GM19099 (cell line): ENCODE measurements around the gene AIRE.
"Not testable (repeated sequence)": the region's sequence is repeated elsewhere in the genome, so short reads cannot be mapped to it uniquely, and the experiment has no call there.

Experiments
- POLR2A ChIP-seq: IDR thresholded peaks from 3 replicates; pipeline ENCODE4 v1.6.1; 2011; ENCODE audit warnings: low read depth; ENCODE audit not compliant: insufficient read length; ENCODE audit errors: extremely low read depth

The AIRE gene

DNA sequence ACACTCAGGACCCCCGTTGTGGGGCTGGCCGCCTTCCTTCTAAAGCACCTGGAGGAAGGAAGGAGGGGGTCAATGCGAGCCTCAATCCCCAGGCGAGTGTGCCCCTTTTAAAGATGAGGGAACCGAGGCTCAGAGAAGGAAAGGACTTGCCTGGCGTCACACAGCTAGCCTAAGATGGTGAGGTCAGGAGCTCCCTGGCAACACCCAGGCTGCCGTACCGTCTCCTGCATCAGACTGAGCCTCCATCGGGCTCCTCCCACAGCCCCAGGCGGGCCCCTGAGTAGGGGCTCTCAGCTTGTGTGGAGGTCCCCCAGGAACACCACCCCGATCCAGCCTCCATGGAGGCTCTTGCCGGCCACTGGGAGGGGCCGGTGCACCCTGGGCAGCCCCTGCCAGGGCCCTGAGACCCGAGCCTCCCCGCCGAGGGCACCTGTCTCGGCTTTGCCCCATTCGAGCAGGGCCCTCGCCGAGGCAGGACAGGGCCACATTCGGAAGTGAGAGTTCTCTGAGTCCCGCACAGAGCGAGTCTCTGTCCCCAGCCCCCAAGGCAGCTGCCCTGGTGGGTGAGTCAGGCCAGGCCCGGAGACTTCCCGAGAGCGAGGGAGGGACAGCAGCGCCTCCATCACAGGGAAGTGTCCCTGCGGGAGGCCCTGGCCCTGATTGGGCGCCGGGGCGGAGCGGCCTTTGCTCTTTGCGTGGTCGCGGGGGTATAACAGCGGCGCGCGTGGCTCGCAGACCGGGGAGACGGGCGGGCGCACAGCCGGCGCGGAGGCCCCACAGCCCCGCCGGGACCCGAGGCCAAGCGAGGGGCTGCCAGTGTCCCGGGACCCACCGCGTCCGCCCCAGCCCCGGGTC lies at the start of gene AIRE:
Gene AIRE (plus strand): TSS at position 739 of the 855 bp plus-strand sequence. CDS start 131 bp downstream, outside the sequence.
- TF ChIP-seq POLR2A: no peak

DNA sequence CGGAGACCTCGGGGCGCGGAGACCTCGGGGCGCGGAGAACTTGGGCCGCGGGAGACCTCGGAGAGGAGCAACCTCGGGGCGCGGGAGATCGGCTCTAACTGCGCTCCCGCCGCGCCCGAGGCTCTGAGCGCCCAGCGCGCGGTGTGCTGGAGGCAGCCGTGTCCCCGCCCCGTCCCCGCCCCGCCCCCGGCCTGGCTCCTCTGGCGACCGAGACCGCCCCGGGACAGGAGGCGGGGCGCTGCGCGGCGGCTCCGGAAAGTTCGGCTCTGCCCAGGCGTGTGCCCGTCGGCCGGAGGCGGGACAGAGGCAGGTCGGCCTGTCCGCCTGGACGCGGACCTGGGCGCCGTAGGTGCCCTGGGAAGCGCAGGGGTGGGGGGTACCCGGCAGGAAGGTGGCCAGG lies 44.8 kb upstream of the AIRE start, which contains the start of gene ICOSLG:
Gene ICOSLG (minus strand): TSS at position 102 of the 400 bp plus-strand sequence. CDS start 126 bp downstream, outside the sequence.
- not testable (repeated sequence) for TF ChIP-seq POLR2A

DNA sequence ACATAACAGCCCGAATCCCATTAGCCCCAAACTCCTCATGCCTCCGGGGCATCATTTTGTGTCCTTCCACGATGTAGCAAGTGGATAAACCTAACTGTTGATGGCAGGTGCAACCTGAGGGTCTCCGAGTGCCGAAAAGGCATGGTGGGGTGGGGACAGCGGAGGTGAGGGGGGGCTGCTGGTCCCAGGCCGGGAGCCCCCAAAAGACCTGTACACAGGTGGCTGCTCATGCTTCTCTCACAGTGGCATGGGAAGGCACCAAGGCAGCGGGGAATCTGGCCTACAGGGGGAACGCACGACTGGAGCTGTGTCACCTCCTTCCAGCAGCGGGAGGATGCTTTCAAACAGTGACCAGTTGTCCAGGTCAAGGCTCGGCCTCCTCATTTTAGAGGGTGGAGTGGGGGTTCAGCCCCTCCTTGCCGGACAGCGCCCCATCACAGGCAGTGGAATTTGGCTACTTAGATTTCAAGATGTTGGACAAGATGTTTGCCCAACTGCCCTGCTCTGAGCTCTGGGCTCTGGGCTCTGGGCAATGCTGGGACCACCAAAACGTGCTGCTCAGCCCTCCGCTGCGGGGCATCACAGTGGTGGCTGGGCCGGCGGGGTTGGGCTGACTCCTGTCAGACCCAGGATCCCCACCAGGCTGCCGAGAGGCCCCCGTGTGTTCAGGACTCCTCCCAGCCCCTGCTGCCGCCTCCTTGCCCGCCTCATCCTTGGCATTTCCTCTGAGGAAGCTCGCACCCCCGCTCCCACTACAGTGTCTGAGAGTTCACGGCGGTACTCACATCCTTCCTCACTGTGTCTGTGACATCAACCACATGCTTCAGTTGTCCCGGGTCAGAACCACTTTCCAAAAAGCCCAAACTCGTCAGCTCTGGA lies 31.6 kb upstream of the AIRE start:
- TF ChIP-seq POLR2A: no peak

DNA sequence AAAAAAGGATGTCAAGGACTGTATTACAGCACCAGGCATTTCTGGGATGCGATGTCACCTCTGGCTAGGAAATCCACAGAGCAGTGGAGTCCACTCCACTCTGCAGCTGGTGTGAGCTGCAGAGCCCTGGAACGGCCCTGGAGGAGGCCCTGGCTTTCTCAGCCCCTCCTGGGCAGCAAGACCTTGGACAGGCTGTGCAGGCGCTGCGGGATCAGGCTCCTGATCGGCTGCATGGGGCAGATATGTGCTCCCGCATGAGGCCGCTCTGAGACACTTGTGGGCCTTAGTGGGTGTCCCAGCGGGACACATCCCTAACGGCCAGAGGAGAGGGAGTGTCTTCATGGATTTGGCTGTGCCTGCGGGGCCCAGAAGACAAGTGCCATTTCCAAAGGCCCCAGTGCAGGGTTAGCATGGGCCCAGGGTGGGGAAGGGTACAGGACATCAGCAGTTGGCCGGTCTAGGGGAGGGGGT lies 30.1 kb upstream of the AIRE start:
- TF ChIP-seq POLR2A: no peak

DNA sequence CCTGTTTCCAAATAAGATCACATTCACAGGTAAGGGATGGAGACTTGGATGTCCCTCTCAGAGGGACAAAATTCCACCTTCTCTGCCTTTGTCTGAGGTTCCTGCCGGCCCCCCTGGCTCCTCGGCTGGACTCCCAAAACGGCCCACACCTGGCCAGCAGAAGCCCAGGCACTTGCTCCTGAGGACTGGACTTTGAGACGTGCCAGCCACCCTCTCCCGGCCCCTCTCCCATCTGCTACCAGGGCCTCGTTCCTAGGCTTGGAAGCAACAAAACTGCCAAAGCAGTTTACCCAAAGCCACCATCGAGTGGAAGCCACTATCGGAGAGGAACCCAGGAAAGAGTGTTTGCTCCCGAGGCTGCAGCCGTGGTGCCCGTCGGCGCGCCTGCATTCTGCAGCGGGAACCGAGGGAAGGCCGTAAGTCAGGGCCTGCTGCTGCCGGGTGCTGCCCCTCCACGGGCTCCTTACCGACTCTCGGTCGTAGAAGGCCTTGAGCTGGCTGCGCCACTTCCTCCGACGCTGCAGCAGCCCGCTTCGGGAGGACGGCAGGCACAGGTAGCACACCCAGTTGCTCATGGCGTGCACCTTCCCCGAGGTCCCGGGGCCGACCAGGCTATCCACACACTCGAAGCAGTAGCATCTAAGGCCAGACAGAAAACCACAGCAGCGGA lies 27.5 kb upstream of the AIRE start:
- no peak for TF ChIP-seq POLR2A

DNA sequence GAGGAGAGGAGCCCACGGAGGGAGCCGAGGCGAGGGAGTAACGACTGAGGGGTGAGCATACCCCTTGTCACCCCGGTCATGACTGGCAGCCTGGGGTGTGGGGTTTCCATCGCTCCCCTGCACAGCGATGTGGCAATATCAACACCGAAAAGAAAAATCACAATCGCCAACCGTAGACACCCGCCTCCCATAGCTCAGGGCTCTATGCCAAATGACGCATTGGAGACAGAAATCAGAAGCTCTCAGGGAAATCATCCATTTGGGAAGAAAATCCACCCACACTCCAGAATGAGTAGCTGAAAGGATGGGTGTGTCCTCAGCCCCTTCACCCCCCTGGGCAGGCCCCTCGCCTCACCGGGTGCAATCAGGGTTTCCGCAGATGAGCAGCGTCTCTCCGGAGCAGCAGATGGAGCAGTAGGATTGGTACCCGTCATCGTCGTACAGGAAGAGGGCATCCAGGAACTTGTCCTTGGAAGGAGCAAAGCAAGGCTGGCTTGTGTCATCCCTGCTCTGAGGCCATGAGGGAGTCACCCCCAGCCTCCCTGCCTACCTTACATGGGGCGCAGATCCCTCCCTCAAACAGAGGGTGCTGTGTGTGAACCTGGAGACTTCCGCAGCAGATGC lies 26.5 kb upstream of the AIRE start:
- TF ChIP-seq POLR2A: no peak

DNA sequence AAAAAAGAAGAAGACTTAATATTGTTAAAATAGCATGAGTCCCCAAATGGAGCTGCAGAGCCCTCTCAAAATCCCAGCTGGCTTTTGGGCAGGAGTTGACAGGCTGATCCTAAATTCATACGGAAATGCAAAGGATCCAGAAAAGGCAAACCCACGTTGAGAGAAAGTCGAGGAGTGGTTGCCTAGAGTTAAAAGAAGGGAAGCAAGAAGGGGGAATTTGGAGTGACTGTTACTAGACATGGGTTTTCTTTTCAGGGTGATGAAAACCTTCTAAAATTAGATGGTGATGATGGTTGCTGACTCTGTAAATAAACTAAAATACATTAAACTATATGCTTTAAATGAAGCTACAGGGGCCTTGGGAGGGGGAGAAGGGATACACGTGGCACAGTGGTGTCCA lies 25.6 kb upstream of the AIRE start:
- TF ChIP-seq POLR2A: no peak

DNA sequence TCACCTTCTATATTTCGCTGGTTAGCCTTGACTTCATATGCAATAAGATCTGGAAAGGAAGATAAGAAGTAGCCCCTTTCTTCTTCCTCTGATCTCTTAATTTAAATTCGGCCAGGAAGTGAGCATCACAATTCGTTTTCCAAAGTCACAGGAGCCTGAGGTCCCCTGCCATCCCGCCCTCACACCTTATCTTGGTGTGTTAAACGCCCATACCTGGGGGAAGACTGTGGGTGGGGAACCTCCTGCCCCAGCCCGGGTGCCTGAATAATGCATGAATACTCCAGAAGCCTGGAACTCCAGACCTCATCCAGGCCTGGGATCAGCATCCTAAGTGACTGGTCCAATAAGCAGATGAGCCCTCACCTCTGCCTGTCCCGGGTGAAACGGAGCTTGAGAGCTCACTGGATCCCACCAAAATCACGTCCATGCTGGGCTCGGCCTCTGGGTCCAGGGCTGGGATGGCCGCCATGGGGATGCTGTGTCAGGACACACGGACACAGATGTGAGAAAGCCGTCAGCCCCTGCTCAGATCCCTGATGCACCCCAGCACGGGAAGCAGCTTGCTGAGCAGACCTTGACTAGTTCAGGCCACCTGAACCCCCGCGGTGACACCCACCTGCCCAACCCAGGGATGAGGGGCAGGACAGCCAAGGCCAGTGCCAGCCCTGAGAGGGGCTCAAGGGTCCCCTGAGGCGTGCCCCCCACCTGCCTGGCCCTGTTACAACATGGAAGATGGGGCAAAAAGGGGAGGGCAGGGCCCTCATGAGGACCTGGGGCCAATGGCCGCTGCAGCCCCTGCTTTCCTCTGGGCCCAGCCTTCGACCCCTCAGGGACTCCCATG lies 24.7 kb upstream of the AIRE start:
- no peak for TF ChIP-seq POLR2A

DNA sequence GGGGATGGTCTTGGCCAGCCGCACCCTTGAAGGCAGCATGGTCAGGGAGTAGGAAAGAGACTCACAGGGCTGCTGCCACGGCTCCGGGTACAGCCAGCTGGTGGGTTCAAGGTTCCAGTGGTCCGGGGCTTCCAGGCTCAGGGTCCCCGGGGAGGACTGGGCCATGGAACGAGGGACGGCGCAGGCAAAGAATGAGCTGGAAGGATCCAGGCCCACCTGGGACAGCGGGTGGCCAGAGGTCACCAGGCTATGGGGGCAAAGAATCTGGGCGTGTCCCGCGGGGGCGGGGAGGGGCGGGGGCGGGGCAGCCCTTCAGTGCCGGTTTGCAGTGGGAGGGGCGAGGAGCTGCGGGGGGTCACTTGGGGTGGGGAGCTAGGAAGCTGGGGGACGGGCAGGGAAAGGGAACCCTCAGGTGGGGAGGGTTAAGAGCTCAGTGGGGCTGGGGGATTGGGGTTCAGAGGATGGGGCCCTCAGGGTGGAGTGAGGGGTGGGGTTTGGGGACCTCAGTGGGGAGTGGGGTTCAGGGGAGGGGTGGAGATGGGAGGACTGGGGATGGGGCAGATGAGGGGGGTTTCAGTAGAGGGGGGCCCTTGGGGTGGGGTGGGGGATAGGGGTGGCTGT lies 23.9 kb upstream of the AIRE start, which contains the start of gene DNMT3L:
Gene DNMT3L (minus strand): TSS at position 223 of the 621 bp plus-strand sequence. CDS start 638 bp downstream, outside the sequence.
- no peak for TF ChIP-seq POLR2A

DNA sequence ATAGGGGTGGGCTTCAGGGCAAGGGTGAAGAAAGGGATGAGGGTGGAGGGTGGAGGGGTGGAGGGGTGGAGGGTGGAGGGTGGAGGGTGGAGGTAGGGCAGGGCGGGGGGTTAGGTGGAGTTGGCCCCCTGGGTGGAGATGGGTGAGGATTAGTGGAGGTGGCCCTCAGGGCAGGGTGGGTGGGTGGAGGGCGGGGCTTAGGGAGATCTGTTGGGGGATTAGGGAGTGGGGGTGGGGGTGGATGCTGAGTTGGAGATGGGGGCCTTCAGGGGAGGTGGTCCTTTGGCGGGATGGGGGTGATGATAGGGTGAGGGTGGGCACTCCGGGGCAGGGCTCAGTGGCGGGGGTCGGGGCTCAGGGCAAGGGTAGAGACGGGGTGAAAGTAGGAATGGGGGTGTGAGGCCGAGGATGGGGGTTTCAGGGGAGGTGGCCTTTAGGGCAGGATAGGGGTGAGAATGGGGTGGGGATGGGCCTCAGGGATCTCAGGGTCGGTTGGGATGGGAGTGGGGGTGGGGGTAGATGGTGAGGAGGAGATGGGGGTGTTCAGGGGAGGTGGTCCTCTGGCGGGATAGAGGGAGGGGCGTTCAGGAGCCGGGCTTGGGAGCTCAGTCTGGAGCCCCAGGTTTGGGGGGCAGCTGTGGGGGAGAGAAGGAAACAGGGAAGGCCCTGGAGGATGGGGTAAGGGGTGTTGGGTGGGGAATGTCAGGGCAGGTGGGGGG lies 23.2 kb upstream of the AIRE start:
- no peak for TF ChIP-seq POLR2A

DNA sequence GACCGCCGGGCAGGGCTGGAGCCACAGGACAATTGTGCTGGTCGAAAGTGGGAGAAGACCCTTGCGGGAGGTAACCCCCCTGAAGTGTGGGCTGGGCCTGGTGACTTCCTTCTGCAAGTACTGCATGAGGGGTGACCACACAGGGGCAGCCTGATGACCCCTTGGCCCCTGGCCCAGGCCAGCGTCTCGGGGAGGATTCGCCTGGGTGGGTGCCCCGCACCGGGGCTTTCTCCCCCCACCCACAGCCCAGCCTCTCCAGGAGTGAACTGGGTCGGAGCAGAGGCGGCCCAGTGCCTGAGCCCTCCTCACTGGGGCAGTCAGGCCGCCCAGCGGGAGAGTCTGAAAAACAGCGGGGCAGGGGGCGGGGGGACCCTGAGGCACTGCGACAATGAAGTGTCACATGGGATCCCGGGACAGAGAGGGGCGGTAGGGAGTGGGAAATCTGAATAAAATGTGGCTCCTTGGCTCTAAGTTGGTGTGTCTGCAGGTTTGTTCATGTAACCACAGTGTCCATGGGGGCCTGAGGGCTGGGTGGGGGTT lies 22.4 kb upstream of the AIRE start:
- TF ChIP-seq POLR2A: no peak

DNA sequence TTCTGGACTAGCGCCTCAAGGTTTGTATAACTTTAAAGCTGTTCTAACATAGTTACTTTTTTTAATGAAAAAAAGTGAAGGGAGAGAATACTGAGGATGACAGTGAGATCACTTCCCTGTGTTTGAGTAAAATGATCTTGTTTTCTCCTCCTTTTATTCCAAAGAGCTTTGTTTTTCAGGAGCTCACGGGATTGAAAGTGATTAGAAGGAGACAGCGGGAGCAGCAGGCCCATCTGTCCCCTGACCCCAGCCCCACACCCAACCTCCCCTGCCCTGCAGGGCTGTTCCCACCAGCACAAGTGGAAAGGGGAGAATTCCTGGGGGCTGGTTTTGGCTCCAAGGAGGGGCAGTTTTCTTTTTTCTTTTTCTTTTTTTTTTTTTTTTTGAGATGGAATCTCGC lies 21.9 kb upstream of the AIRE start:
- no peak for TF ChIP-seq POLR2A

DNA sequence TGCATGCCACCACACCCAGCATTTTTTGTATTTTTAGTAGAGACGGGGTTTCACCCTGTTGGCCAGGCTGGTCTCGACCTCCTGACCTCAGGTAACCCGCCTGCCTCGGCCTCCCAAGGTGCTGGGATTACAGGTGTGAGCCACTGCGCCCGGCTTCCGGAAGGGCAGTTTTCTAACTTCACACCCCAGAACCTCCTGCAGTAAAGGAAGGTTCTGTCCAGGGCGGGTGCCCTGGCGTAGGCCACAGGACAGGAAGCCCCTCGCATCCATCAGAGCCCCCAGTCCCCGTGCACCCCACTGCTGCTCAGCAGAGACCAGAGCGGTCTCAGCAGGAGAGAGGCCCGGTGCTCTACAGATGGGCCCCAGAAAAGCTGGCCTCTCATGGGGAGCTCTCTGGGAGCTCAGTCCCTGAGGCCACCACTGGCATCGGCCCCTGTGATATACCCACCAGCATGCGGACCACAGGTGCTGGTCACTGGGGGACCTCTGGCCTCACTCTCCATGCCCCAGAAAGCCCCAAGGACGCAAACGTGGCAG lies 19.9 kb upstream of the AIRE start:
- TF ChIP-seq POLR2A: no peak
